ENCODE data around the gene BCAP31.

Gene BCAP31

GRCh38 chrX:153667281-153667955, 56.8 kb downstream of the BCAP31 start:
- no peak overlapping the region for H3K4me3 ChIP-seq (ENCODE audit: low read length)
- H3K36me3 ChIP-seq (ENCODE audit: control insufficient read depth, insufficient read depth, low read length, severe bottlenecking) = no peaks in the 10 kb centered on the region
- no peaks in the 10 kb centered on the region for H3K4me1 ChIP-seq (ENCODE audit: control insufficient read depth, insufficient read depth, low read length)
- H3K27me3 ChIP-seq (replicated peaks; ENCODE audit: control insufficient read depth, insufficient read depth, low read length) = peaks cover 45% of the 10 kb centered on the region
- DNase-seq (ENCODE audit: low read depth) = no peak
- no peak overlapping the region for H3K9ac ChIP-seq (ENCODE audit: low read length)
- H3K9me3 ChIP-seq (ENCODE audit: control insufficient read depth, low read length) = peaks cover 18% of the 10 kb centered on the region

- no peaks in the 10 kb centered on the region for H3K36me3 ChIP-seq (ENCODE audit: control insufficient read depth, insufficient read depth, low read length, severe bottlenecking)
- DNase-seq (ENCODE audit: low read depth) = no peak
Measured at GRCh38 chrX:153665726-153666306, 58.4 kb downstream of the BCAP31 start.

GRCh38 chrX:153662266-153662665, 61.9 kb downstream of the BCAP31 start:
- peak; percentile 22 for DNase-seq (ENCODE audit: low read depth)
- H3K27me3 ChIP-seq (replicated peaks; ENCODE audit: control insufficient read depth, insufficient read depth, low read length) = peaks cover 49% of the 10 kb centered on the region
- H3K4me3 ChIP-seq (ENCODE audit: low read length) = no peak overlapping the region
- no peaks in the 10 kb centered on the region for H3K4me1 ChIP-seq (ENCODE audit: control insufficient read depth, insufficient read depth, low read length)
- no peak overlapping the region for H3K9ac ChIP-seq (ENCODE audit: low read length)
- H3K9me3 ChIP-seq (ENCODE audit: control insufficient read depth, low read length) = peaks cover 36% of the 10 kb centered on the region
- no peaks in the 10 kb centered on the region for H3K36me3 ChIP-seq (ENCODE audit: control insufficient read depth, insufficient read depth, low read length, severe bottlenecking)

More at GRCh38 chrX:153665726-153666306, 58.4 kb downstream of the BCAP31 start:
- H3K4me1 ChIP-seq (ENCODE audit: control insufficient read depth, insufficient read depth, low read length) = no peaks in the 10 kb centered on the region
- no peak overlapping the region for H3K4me3 ChIP-seq (ENCODE audit: low read length)
- peaks cover 29% of the 10 kb centered on the region for H3K9me3 ChIP-seq (ENCODE audit: control insufficient read depth, low read length)
- H3K27me3 ChIP-seq (replicated peaks; ENCODE audit: control insufficient read depth, insufficient read depth, low read length) = peaks cover 47% of the 10 kb centered on the region
- no peak overlapping the region for H3K9ac ChIP-seq (ENCODE audit: low read length)

GRCh38 chrX:153659268-153659667, 64.9 kb downstream of the BCAP31 start:
- no peaks in the 10 kb centered on the region for H3K36me3 ChIP-seq (ENCODE audit: control insufficient read depth, insufficient read depth, low read length, severe bottlenecking)
- H3K9me3 ChIP-seq (ENCODE audit: control insufficient read depth, low read length) = peaks cover 26% of the 10 kb centered on the region
- no peak overlapping the region for H3K4me3 ChIP-seq (ENCODE audit: low read length)
- no peak overlapping the region for H3K9ac ChIP-seq (ENCODE audit: low read length)
- DNase-seq (ENCODE audit: low read depth) = no peak
- H3K27me3 ChIP-seq (replicated peaks; ENCODE audit: control insufficient read depth, insufficient read depth, low read length) = peaks cover 34% of the 10 kb centered on the region
- no peaks in the 10 kb centered on the region for H3K4me1 ChIP-seq (ENCODE audit: control insufficient read depth, insufficient read depth, low read length)

GRCh38 chrX:153657161-153657560, 67.0 kb downstream of the BCAP31 start:
- no peak overlapping the region for H3K4me3 ChIP-seq (ENCODE audit: low read length)
- no peaks in the 10 kb centered on the region for H3K36me3 ChIP-seq (ENCODE audit: control insufficient read depth, insufficient read depth, low read length, severe bottlenecking)
- no peak overlapping the region for H3K9ac ChIP-seq (ENCODE audit: low read length)
- H3K9me3 ChIP-seq (ENCODE audit: control insufficient read depth, low read length) = peaks cover 35% of the 10 kb centered on the region
- H3K27me3 ChIP-seq (replicated peaks; ENCODE audit: control insufficient read depth, insufficient read depth, low read length) = peaks cover 31% of the 10 kb centered on the region
- DNase-seq (ENCODE audit: low read depth) = no peak
- no peaks in the 10 kb centered on the region for H3K4me1 ChIP-seq (ENCODE audit: control insufficient read depth, insufficient read depth, low read length)

GRCh38 chrX:153653556-153653955, 70.6 kb downstream of the BCAP31 start:
- H3K36me3 ChIP-seq (ENCODE audit: control insufficient read depth, insufficient read depth, low read length, severe bottlenecking) = no peaks in the 10 kb centered on the region

GRCh38 chrX:153651540-153652079, 72.6 kb downstream of the BCAP31 start:
- Histone ChIP-seq H3K4me3 (ENCODE audit: low read length) (no peak overlapping the region), H3K36me3 (ENCODE audit: control insufficient read depth, insufficient read depth, low read length, severe bottlenecking) (no peaks in the 10 kb centered on the region), H3K27me3 (replicated peaks; ENCODE audit: control insufficient read depth, insufficient read depth, low read length) (peaks cover 25% of the 10 kb centered on the region), H3K9ac (ENCODE audit: low read length) (no peak overlapping the region), H3K9me3 (ENCODE audit: control insufficient read depth, low read length) (peaks cover 17% of the 10 kb centered on the region), H3K4me1 (ENCODE audit: control insufficient read depth, insufficient read depth, low read length) (no peaks in the 10 kb centered on the region)
- DNase-seq (ENCODE audit: low read depth) = no peak

More at GRCh38 chrX:153653556-153653955, 70.6 kb downstream of the BCAP31 start:
- H3K4me3 ChIP-seq (ENCODE audit: low read length) = no peak overlapping the region
- no peaks in the 10 kb centered on the region for H3K4me1 ChIP-seq (ENCODE audit: control insufficient read depth, insufficient read depth, low read length)
- peaks cover 17% of the 10 kb centered on the region for H3K9me3 ChIP-seq (ENCODE audit: control insufficient read depth, low read length)
- no peak for DNase-seq (ENCODE audit: low read depth)
- H3K9ac ChIP-seq (ENCODE audit: low read length) = no peak overlapping the region
- peaks cover 19% of the 10 kb centered on the region for H3K27me3 ChIP-seq (replicated peaks; ENCODE audit: control insufficient read depth, insufficient read depth, low read length)

GRCh38 chrX:153650959-153651358, 73.2 kb downstream of the BCAP31 start:
- DNase-seq (ENCODE audit: low read depth) = no peak
- H3K9ac ChIP-seq (ENCODE audit: low read length) = no peak overlapping the region
- no peaks in the 10 kb centered on the region for H3K4me1 ChIP-seq (ENCODE audit: control insufficient read depth, insufficient read depth, low read length)
- H3K36me3 ChIP-seq (ENCODE audit: control insufficient read depth, insufficient read depth, low read length, severe bottlenecking) = no peaks in the 10 kb centered on the region
- H3K9me3 ChIP-seq (ENCODE audit: control insufficient read depth, low read length) = peaks cover 17% of the 10 kb centered on the region
- no peak overlapping the region for H3K4me3 ChIP-seq (ENCODE audit: low read length)
- peaks cover 32% of the 10 kb centered on the region for H3K27me3 ChIP-seq (replicated peaks; ENCODE audit: control insufficient read depth, insufficient read depth, low read length)
